GM18520 (cell line): ENCODE results near the gene CGB7.
"Not testable (repeated sequence)": the region's sequence is repeated elsewhere in the genome, so short reads cannot be mapped to it uniquely, and the experiment has no call there.

Experiments
- ATAC-seq: cut with Tn5 transposase; IDR thresholded peaks from one replicate; pipeline ENCODE4 v1.9.1; 2021; ENCODE audit not compliant: unreplicated experiment

CGB7 gene

DNA sequence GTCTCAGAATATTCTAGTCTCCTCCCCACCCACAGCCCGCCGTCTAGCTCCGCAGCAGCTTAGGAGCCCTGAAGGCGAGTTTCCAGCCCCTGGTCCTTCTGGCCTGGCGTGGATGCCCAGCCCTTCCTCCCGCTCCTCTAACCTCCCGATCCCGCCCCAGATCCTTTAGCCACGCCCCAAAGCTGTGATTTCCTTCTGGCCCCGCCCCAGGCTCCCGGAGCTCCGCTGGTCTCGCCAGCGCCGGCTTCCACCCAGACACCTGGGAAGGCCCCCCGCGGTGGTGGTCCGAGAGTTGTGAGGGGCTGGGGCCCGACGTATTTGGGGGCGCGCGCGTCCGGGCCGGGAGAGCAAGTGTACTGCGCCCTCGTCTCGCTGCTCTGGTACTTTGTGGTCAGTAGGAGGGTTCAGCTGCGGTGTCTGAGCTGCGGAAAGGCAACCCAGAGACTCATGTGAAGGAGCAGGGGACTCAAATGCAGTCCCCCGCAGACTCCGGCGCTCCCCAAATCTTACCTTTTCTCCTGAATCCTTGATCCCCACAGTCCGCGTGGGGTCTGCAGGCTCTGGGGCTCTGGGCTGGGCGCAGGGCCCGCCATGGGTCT lies at the start of gene CGB7:
TSS of gene CGB7 (minus strand) at position 114 of the 599 bp plus-strand sequence. CDS start 2,374 bp downstream, outside the sequence.
- no peak for ATAC-seq

- ATAC-seq, result no peak
Observed at GRCh38 chr19:49106648-49107135, 49.1 kb upstream of the CGB7 start.

- ATAC-seq, result no peak
Observed at GRCh38 chr19:49104229-49104864, 46.8 kb upstream of the CGB7 start.

DNA sequence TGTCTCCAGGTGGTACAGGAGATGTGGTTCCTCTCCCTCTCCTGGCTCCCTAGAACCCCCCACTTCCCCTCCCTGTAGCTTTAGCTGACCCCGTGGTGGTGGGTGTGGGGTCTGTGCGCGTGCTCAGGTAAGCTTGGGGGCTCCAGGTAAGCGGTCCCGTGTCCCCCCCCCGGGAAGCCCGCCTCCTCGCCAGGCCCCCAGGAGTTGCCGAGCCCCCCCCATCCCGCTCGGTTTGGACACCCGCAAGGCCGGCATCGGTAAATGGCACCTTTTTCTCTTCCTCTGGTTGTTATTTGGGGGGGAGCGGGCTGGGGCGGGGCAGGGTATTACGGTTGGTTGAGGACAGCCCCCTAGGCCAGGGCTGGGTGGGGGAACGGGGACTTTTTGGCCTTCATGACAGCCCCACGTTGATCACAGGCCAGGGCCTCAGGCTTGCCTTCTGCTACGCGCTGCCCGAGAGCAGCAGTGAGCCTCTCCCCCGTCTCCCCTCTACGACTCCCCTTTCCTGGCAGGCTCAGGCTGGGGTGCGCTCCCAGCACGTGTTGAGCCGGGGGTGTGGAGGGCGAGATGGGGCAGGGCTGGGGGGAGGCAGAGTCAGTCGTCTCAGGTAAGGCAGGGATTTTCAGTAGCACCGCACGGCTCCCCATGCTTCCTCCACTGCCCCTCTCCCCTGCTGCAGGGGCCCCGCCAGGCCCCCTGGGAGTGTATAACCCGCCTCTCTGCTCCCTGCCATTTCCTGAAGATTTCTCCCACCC lies 46.0 kb upstream of the CGB7 start:
- no peak for ATAC-seq

- no peak for ATAC-seq
Observed at GRCh38 chr19:49102303-49102702, 44.8 kb upstream of the CGB7 start.

GRCh38 chr19:49101160-49101559 lies 43.6 kb upstream of the CGB7 start:
- no peak for ATAC-seq

GRCh38 chr19:49098795-49099194 lies 41.2 kb upstream of the CGB7 start:
- no peak for ATAC-seq

- ATAC-seq, result no peak
Observed at GRCh38 chr19:49097453-49098288, 40.1 kb upstream of the CGB7 start.

DNA sequence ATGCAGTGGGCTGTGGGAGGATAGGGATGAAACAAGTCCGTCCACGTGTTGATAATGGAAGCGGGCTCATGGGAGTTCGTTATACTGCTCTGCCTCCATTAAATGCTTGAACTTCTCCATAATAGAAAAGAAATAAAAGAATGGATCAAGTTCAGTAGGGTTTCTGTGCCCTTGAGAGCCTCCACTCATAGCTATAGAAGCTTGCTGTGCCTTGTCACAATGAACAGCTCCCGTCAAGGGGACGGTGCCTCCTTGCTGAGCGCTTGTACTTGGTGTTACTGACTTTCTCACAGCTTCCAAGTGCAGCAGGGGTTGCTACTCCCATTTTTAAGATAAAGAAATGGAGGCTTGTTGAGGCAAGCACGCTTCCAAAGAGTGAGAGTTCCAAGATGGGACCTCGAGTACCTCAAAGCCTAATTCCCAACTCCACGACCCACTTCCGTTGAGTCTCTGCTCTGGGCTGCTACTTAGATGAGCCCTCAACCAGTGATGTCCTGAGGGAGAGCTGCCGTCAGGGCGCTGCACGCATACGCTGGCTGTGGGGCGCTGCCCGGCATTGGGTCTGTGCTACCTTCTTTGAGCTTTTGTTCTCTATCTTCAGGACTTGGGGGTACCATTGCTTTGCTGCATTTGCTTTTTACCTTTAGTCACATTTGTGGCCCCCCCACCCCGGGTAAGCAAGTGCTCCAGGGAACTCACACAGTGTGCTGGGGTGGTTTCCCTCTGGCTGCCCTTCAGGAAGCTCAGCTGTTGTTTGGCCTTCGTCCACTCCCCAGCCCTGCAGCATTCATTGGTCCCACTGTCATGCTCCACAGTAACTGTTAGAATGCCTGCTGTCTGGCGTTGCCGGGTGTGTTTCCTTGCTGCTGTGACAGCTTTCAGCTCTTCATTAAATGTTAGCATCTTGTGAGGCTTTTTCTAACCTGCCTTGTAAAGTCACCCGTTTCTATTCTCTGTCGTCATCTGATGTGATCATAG lies 37.2 kb upstream of the CGB7 start:
- ATAC-seq, result no peak

- no peak for ATAC-seq
Observed at GRCh38 chr19:49092686-49093085, 35.1 kb upstream of the CGB7 start.

DNA sequence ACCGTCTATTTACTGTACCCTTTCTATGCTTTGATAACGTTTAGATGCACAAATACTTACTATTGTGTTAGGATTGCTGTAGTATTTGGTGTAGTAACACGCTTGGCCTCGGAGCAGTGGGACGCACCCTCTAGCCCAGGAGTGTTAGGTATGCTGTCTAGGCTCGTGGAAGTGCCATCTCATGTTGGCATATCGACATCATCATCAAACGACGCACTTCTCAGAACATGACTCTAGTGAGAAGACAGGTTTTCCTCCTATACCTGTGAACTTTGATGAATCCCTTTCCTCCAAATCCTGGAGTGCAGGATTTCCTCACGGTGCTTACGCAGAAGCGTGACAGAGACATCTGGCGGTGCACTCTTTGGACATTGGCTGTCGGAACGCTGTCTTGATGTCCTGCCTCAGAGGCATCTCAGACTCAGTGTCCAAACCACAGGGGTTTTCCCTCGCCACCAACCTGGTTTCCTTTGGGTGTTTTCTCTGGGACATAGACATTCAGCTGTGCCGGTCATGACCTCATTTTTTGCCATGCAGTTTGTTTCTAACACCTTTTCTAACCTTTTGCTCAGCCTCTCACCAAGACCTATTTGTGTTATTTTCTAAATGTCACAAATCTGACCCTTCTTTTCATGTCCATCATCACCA lies 34.0 kb upstream of the CGB7 start:
- ATAC-seq, result no peak

- ATAC-seq, result no peak
Observed at GRCh38 chr19:49086296-49086695, 28.7 kb upstream of the CGB7 start.

DNA sequence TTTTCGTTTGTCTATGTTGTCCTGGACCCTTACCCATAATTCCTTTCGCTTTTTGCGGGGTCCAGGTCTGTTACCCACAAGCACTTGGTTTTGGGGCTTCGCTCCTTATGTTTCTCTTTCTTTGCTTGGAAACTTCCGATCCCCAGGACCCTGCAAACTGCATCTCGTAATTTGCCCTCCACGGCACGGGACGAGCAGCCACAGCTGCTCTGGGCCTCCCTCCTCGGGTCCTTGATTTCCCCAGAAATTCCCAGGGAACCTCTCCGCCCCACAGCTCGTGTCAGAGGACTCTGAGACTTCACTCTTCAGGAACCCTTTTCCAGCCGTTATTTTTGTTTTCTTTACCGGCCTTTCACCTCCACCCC lies 28.3 kb upstream of the CGB7 start:
- no peak for ATAC-seq

DNA sequence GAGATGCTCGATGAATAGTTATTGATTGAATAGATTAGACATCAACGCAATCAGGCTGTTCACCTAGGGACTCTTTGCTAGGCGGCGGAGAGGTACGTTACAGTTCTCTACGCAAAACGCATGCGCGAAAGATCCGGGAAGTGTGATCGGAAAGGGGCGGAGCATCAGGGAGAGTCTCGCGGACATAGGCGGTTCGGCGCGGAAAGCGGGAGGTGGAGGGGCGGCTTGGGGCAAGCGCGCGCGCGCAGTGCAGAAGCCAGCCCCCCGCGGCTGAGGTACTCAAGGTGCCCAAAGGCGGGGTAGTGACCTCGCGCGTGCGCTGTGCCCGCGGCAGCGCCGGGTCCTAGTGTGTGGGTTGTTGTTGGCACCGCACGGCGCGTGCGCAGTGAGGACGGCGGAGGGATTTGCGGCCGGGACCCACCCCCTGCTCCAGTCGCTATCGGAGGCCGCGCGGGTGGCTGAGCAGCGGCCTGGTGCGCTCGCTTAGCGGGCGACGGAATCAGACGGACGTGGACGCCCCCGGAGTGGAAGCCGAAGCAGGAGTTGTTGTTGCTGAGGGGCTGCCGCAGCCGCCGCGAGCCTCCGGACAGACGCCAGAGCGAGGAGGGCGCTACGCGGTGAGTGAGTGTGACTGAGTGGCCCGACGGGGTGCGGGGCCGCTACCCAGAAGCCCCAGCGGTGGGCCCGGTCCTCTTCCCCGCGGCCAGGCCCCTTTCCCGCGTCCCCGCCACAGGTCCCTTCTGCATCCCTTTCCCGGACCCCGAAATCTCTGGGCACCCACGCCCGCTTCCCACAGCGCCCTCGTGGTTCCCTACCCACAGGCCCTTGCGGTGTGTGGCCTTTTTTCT lies 27.7 kb upstream of the CGB7 start, which contains the start of gene SNRNP70:
TSS of gene SNRNP70 (plus strand) at position 432 of the 848 bp plus-strand sequence. CDS start 964 bp downstream, outside the sequence.
- ATAC-seq, result peak; percentile 78

DNA sequence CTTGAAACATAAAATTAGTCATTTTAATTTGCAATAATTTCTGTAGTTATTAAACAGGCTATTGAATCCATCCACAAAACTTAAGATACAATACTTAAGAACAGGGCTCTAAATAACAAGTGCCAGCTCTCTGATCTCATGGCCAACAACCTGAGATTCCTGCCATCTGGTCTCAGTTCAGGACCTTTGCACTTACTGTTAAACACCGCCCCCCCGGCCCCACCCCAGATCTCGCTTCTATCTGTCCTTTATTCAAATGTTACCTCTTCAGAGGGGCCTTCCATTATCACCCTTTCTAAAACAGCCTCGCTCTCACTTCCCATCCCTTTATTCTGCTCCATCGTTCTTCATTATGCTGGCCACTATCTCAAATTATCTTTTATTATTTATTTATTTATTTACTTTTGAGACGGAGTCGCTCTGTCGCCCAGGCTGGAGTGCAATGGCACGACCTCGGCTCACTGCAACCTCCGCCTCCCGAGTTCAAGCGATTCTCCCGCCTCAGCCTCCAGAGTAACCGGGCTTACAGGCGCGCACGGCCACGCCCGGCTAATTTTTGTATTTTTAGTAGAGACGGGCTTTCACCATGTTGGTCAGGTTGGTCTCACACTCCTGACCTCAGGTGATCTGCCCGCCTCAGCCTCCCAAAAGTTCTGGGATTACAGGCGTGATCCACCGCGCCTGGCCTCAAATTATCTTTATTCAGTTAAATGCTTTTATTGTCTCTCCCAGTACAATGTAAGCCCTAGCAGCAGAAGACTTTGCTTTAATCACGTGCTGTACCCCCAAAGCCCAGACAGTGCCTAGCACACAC lies 26.9 kb upstream of the CGB7 start:
- ATAC-seq, result no peak

DNA sequence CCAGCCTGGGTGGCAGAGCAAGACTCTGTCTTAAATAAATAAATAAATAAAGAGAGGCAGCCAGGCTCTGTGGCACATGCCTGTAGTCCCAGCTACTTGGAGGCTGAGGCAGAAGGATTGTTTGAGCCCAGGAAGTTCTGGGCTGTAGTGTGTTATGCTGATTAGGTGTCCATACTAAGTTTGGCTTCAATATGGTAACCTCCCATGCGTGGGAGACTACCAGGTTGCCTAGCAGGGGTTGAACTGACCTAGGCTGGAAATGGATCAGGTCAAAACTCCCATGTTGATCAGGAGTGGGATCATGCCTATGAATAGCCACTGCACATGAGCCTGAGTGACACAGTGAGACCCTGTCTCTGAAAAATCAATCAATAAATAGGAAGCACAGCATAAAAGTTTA lies 23.7 kb upstream of the CGB7 start:
- no peak for ATAC-seq

DNA sequence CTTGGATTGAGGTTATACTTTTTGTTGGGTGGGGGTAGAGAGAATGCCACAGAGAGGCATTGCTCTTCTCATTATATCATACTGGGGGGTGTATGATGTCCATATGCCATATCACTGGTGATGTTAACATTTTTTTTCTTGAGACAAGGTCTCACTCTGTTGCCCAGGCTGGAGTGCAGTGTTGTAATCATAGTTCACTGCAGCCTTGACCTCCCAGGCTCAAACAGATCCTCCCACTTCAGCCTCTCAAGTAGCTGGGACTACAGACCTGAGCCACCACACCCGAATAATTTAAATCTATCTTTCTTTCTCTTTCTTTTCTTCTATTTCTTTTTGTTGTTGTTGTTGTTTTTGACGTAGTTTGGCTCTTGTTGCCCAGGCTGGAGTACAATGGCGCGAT lies 22.8 kb upstream of the CGB7 start:
- no peak for ATAC-seq

GRCh38 chr19:49074869-49075268 lies 17.3 kb upstream of the CGB7 start:
- not testable (repeated sequence) for ATAC-seq
